Activated B cell treated with CpG ODN at 0.5 μM for 24 hours (primary cell): ENCODE measurements around the gene TNNT2. TPM values are rescaled to one million over a fixed set of nuclear protein-coding genes. Genes with fewer than 3 reads are reported as not detected.

Source experiments
- ATAC-seq: fragments of 200-7000 bp; cut with Tn5 transposase; one replicate; pipeline ENCODE4 v1.10.0; 2021; ENCODE audit warnings: low read depth, mild to moderate bottlenecking, moderate library complexity
- CTCF ChIA-PET: fragments of 350-600 bp; sonication (Branson Sonifier 250); formaldehyde crosslinking; loops from one replicate; lab custom pipeline; 2021; ENCODE audit warnings: antibody characterized with exemption; lab: Charles Lee
- POLR2A ChIA-PET: fragments of 350-600 bp; sonication (Branson Sonifier 250); formaldehyde crosslinking; loops from one replicate; lab custom pipeline; 2021; ENCODE audit warnings: antibody characterized with exemption; lab: Charles Lee
- DNase-seq: peaks from one replicate; pipeline ENCODE4 v3.0.0; 2022
- H3K27ac Mint-ChIP-seq: one replicate; pipeline ENCODE4 v1.8.0; 2020; ENCODE audit warnings: mixed read lengths
- H3K27me3 Mint-ChIP-seq: one replicate; pipeline ENCODE4 v1.8.0; 2021; ENCODE audit warnings: mixed read lengths
- H3K36me3 Mint-ChIP-seq: one replicate; pipeline ENCODE4 v1.8.0; 2021; ENCODE audit warnings: low read depth, mixed read lengths
- H3K4me1 Mint-ChIP-seq: one replicate; pipeline ENCODE4 v1.8.0; 2021; ENCODE audit warnings: mixed read lengths
- H3K4me3 Mint-ChIP-seq: one replicate; pipeline ENCODE4 v1.8.0; 2020; ENCODE audit warnings: mild to moderate bottlenecking, mixed read lengths
- H3K9me3 Mint-ChIP-seq: one replicate; pipeline ENCODE4 v1.8.0; 2020; ENCODE audit warnings: mixed read lengths
- CTCF ChIP-seq: fragments of 200-600 bp; IDR thresholded peaks from one replicate; pipeline ENCODE4 v1.8.0; 2022; ENCODE audit warnings: antibody characterized with exemption, mild to moderate bottlenecking
- intact Hi-C: fragments of 100-400 bp; cut with micrococcal nuclease; formaldehyde crosslinking; loops from one replicate; pipeline ENCODE4 v1.15.1; 2024
- total RNA-seq: library from RNA; stranded (reverse); gene quantifications from 2 replicates; pipeline ENCODE4 v1.2.3, GENCODE V29; 2022

TNNT2 gene
- total RNA-seq, 1 donor from 2014 or later: not detected

GRCh38 chr1:201378804-201379203 lies 1.3 kb upstream of the TNNT2 start:
- ATAC-seq: no peak
- intact Hi-C loops: no loop called here
- Mint-ChIP-seq H3K27ac (no peak overlapping the region), H3K4me1 (no peaks in the 10 kb centered on the region), H3K36me3 (no peaks in the 10 kb centered on the region), H3K27me3 (peaks cover 12% of the 10 kb centered on the region), H3K9me3 (no peaks in the 10 kb centered on the region), H3K4me3 (no peak overlapping the region)
- ChIA-PET CTCF (no interaction called here), POLR2A (no interaction called here)
- no peak for TF ChIP-seq CTCF
- no peak for DNase-seq

GRCh38 chr1:201376464-201377374 lies 761 bp downstream of the TNNT2 start:
- ChIA-PET POLR2A (no interaction called here), CTCF (no interaction called here)
- Mint-ChIP-seq H3K4me3 (no peak overlapping the region), H3K4me1 (no peaks in the 10 kb centered on the region), H3K27ac (no peak overlapping the region), H3K9me3 (no peaks in the 10 kb centered on the region), H3K36me3 (no peaks in the 10 kb centered on the region), H3K27me3 (peaks cover 7% of the 10 kb centered on the region)
- DNase-seq (no peak), ATAC-seq (no peak)
- intact Hi-C loops: no loop called here
- no peak for TF ChIP-seq CTCF

DNA sequence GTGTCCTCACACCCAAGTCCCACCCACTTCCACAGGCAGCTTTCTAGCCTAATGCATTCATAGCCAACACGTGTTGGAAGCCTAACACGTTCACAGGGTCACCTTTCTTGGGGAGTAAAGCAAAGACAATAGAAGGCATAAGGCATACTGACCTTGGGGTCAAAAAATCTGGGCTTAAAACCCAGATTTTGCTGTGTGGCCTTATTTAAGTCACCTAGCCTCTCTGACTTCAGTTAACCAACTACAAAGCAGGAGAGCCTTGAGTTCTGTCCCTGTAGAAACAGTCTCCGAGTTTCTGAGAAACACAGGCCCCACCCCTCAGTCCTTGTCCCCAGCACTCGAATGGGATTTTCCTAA lies 1.4 kb downstream of the TNNT2 start:
- Mint-ChIP-seq H3K27me3 (peaks cover 9% of the 10 kb centered on the region), H3K27ac (no peak overlapping the region), H3K36me3 (no peaks in the 10 kb centered on the region), H3K4me3 (no peak overlapping the region), H3K4me1 (no peaks in the 10 kb centered on the region), H3K9me3 (no peaks in the 10 kb centered on the region)
- DNase-seq (no peak), ATAC-seq (no peak)
- no peak for TF ChIP-seq CTCF
- CTCF ChIA-PET: no interaction called here
- intact Hi-C loops: no loop called here
- POLR2A ChIA-PET: no interaction called here

- H3K36me3 Mint-ChIP-seq: no peaks in the 10 kb centered on the region
- H3K27me3 Mint-ChIP-seq: peaks cover 9% of the 10 kb centered on the region
- no peak for DNase-seq
- ChIA-PET POLR2A (no interaction called here), CTCF (no interaction called here)
- no peaks in the 10 kb centered on the region for H3K9me3 Mint-ChIP-seq
- intact Hi-C loops: no loop called here
- H3K27ac Mint-ChIP-seq: no peak overlapping the region
- no peak for ATAC-seq
- no peak overlapping the region for H3K4me3 Mint-ChIP-seq
- no peaks in the 10 kb centered on the region for H3K4me1 Mint-ChIP-seq
- TF ChIP-seq CTCF: no peak
These were observed 2.3 kb downstream of the TNNT2 start for GRCh38 chr1:201375169-201375568.

DNA sequence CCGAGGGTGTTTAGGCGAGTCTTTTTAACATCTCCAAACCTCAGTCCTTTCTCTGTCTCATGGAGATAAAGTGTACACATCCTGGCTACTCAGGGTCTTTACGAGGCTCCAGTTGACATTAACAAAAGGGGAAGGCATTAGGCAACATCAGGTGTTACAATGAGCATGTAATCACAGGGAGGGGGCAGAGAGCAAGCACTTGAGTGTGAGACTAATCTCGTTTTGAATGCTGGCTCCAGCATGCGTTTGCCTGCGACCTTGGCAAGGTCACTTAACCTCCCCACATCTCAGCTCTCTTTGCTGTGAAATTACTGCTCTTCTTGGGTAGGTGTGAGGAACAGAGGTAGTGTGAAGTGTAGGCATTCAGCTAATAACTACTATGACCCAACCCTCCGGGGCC lies 3.1 kb downstream of the TNNT2 start:
- no peak for TF ChIP-seq CTCF
- ATAC-seq (no peak), DNase-seq (no peak)
- Mint-ChIP-seq H3K9me3 (no peaks in the 10 kb centered on the region), H3K36me3 (no peaks in the 10 kb centered on the region), H3K4me3 (no peak overlapping the region), H3K4me1 (no peaks in the 10 kb centered on the region), H3K27me3 (peaks cover 9% of the 10 kb centered on the region), H3K27ac (no peak overlapping the region)
- ChIA-PET CTCF (no interaction called here), POLR2A (no interaction called here)
- intact Hi-C loops: no loop called here
